Measurements from ENCODE around the gene MISP3. TPM values are rescaled to one million over a fixed set of nuclear protein-coding genes. Genes with fewer than 3 reads are reported as not detected.

MISP3 gene
- total RNA-seq, 1 donor from 2014 or later, result not detected

- Histone ChIP-seq H3K27ac (ENCODE audit: low read depth, low read length) (no peak overlapping the region), H3K4me1 (ENCODE audit: control insufficient read depth in 3 of 3, insufficient read depth in 3 of 3, low read length in 3 of 3) (peaks cover 0 to 8% (median 4%) of the 10 kb centered on the region in 3 donors), H3K36me3 (ENCODE audit: control insufficient read depth in 3 of 3, insufficient read depth in 3 of 3, low read length in 3 of 3) (no peaks in the 10 kb centered on the region), H3K9me3 (ENCODE audit: control insufficient read depth in 3 of 3, low read length in 3 of 3) (no peaks in the 10 kb centered on the region), H3K9ac (ENCODE audit: low read depth in 1 of 3, low read length in 3 of 3) (no peak overlapping the region), H3K4me3 (ENCODE audit: low read length in 3 of 3) (no peak overlapping the region), H3K27me3 (ENCODE audit: control insufficient read depth in 3 of 3, insufficient read depth in 3 of 3, low read length in 3 of 3) (peaks cover 40 to 49% (median 42%) of the 10 kb centered on the region in 3 donors)
Measured at GRCh38 chr19:14059652-14060155, 12.9 kb upstream of the MISP3 start.

DNA sequence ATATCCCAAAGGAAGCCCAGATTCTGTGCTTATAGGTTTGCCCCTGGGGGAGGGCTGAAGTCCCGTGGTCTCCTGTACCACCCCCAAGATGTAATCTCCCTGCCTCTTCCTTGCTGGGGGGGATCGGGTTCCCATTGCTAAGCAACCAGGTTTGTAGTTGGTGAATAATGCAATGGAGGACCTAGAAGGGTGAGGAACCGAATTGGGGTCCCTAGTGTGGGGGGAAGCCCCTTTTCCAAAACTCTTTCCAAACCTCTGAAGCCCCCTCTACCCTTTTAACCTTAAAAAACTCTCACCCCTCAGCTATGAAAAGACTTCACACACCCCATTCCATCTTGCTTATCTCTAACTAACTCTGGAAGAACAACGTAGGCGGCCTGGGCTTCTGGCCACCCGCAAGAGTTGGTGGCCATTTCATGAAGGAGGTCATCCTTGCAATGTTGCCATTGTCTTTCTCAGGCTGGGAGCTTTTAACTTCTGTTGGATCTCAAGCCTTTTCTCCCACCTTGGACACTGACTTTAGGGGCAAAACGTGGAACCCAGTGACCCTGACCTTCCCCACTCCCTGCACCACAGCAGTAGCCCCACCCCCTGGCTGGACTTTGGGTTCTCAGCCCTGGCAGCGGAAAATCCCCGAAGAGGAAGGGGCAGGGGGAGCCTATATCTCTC is 11.4 kb upstream of the MISP3 start:
- H3K4me1 ChIP-seq (ENCODE audit: control insufficient read depth in 3 of 3, insufficient read depth in 3 of 3, low read length in 3 of 3), result peaks cover 0 to 8% (median 4%) of the 10 kb centered on the region in 3 donors
- H3K27ac ChIP-seq (ENCODE audit: low read depth, low read length), result no peak overlapping the region
- H3K36me3 ChIP-seq (ENCODE audit: control insufficient read depth in 3 of 3, insufficient read depth in 3 of 3, low read length in 3 of 3), result no peaks in the 10 kb centered on the region
- H3K9me3 ChIP-seq (ENCODE audit: control insufficient read depth in 3 of 3, low read length in 3 of 3), result no peaks in the 10 kb centered on the region
- H3K4me3 ChIP-seq (ENCODE audit: low read length in 3 of 3), result no peak overlapping the region
- no peak overlapping the region for H3K9ac ChIP-seq (ENCODE audit: low read depth in 1 of 3, low read length in 3 of 3)
- peaks cover 36 to 44% (median 40%) of the 10 kb centered on the region in 3 donors for H3K27me3 ChIP-seq (ENCODE audit: control insufficient read depth in 3 of 3, insufficient read depth in 3 of 3, low read length in 3 of 3)

DNA sequence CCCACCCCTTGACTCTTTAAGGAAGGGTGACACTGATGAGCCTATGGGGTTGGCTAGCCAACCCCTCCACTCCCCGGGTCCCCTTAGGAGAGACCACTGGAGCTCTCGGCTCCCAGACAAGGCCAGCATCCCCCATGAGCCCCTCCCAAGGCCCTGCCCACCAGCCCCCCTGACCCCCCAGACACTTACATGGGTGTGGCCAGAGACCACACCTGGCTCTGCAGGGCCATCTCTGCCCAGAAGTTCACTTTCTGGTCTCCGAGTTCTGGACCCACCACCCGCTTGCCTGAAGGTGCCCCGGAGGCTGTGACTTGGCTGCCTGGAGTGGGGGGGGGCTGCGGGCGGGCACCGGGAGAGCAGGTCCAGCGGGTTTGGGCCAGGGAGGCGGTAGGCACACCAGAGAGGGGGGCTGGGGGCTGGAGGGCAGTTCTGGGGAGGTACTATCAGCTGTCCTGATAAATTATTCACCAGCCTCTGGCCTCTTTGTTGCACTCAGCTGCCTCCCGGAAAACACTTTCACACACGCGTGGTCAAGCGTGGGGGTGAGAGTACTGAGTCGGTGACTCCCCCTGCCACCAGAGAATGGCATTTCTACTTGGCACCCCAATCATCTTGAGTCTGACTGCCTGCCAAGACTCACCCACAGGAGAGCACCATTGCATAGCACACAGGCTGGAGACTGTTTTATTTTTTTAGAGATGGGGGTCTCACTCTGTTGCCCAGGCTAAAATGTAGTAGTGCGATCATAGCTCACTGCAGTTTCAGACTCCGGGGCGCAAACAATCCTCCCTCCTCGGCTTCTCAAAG is 10.6 kb upstream of the MISP3 start, which contains the start of gene PALM3:
TSS of gene PALM3 (minus strand) at position 326 of the 807 bp plus-strand sequence. CDS start at position 230, 96 bp downstream.
- Histone ChIP-seq H3K4me1 (ENCODE audit: control insufficient read depth in 3 of 3, insufficient read depth in 3 of 3, low read length in 3 of 3) (peaks cover 0 to 6% (median 4%) of the 10 kb centered on the region in 3 donors), H3K4me3 (ENCODE audit: low read length in 3 of 3) (no peak within 1 kb of the TSS), H3K27ac (ENCODE audit: low read depth, low read length) (no peak within 1 kb of the TSS), H3K36me3 (ENCODE audit: control insufficient read depth in 3 of 3, insufficient read depth in 3 of 3, low read length in 3 of 3) (no peaks in the 10 kb centered on the region), H3K9me3 (ENCODE audit: control insufficient read depth in 3 of 3, low read length in 3 of 3) (no peaks in the 10 kb centered on the region), H3K9ac (ENCODE audit: low read depth in 1 of 3, low read length in 3 of 3) (no peak within 1 kb of the TSS), H3K27me3 (ENCODE audit: control insufficient read depth in 3 of 3, insufficient read depth in 3 of 3, low read length in 3 of 3) (peaks cover 35 to 40% (median 38%) of the 10 kb centered on the region in 3 donors)

- peaks cover 35 to 40% (median 37%) of the 10 kb centered on the region in 3 donors for H3K27me3 ChIP-seq (ENCODE audit: control insufficient read depth in 3 of 3, insufficient read depth in 3 of 3, low read length in 3 of 3)
- H3K9me3 ChIP-seq (ENCODE audit: control insufficient read depth in 3 of 3, low read length in 3 of 3), result no peaks in the 10 kb centered on the region
- no peaks in the 10 kb centered on the region for H3K36me3 ChIP-seq (ENCODE audit: control insufficient read depth in 3 of 3, insufficient read depth in 3 of 3, low read length in 3 of 3)
- H3K4me3 ChIP-seq (ENCODE audit: low read length in 3 of 3), result no peak overlapping the region
- H3K27ac ChIP-seq (ENCODE audit: low read depth, low read length), result no peak overlapping the region
- peaks cover 0 to 5% (median 4%) of the 10 kb centered on the region in 3 donors for H3K4me1 ChIP-seq (ENCODE audit: control insufficient read depth in 3 of 3, insufficient read depth in 3 of 3, low read length in 3 of 3)
- no peak overlapping the region for H3K9ac ChIP-seq (ENCODE audit: low read depth in 1 of 3, low read length in 3 of 3)
Measured at GRCh38 chr19:14062558-14062855, 10.1 kb upstream of the MISP3 start.

DNA sequence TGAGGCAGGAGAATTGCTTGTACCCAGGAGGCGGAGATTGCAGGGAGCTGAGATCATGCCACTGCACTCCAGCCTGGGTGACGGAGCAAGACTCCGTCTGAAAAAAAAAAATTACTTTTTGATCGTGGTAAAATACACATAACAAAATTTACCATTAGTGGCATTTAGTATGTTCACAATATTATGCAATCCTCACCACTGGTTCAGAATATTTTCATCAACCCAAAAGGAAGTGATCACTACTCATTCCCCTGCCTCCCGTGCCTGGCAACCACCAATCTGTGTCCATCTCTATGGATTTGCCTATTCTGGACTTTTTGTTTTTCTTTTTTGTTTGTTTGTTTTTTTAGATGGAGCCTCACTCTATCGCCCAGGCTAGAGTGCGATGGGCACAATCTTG is 9.5 kb upstream of the MISP3 start:
- no peaks in the 10 kb centered on the region for H3K9me3 ChIP-seq (ENCODE audit: control insufficient read depth in 3 of 3, low read length in 3 of 3)
- H3K36me3 ChIP-seq (ENCODE audit: control insufficient read depth in 3 of 3, insufficient read depth in 3 of 3, low read length in 3 of 3), result no peaks in the 10 kb centered on the region
- no peak overlapping the region for H3K4me3 ChIP-seq (ENCODE audit: low read length in 3 of 3)
- H3K9ac ChIP-seq (ENCODE audit: low read depth in 1 of 3, low read length in 3 of 3), result no peak overlapping the region
- no peak overlapping the region for H3K27ac ChIP-seq (ENCODE audit: low read depth, low read length)
- H3K4me1 ChIP-seq (ENCODE audit: control insufficient read depth in 3 of 3, insufficient read depth in 3 of 3, low read length in 3 of 3), result peaks cover 0 to 3% (median 0%) of the 10 kb centered on the region in 3 donors
- H3K27me3 ChIP-seq (ENCODE audit: control insufficient read depth in 3 of 3, insufficient read depth in 3 of 3, low read length in 3 of 3), result peaks cover 31 to 37% (median 32%) of the 10 kb centered on the region in 3 donors

DNA sequence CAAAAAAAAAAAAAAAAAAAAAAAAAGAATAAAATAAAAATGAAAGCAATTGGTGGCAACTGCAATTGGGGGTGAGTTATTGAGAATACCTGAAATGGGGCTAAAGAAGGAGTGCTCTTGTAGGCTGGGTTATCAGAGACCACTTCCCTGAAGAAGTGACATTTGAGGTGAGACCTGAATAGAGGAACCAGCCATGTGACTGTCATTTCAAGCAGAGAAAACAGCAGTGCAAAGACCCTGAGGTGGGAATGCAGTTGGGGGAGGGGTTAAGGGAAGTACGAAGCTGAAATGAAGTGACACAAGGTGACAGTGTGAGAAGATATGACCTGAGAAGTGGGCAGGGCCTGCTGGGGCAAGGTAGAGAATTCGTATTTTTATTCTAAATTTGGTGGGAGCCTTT is 6.5 kb upstream of the MISP3 start:
- no peaks in the 10 kb centered on the region for H3K4me1 ChIP-seq (ENCODE audit: control insufficient read depth in 3 of 3, insufficient read depth in 3 of 3, low read length in 3 of 3)
- no peak overlapping the region for H3K4me3 ChIP-seq (ENCODE audit: low read length in 3 of 3)
- no peak overlapping the region for H3K27ac ChIP-seq (ENCODE audit: low read depth, low read length)
- no peak overlapping the region for H3K9ac ChIP-seq (ENCODE audit: low read depth in 1 of 3, low read length in 3 of 3)
- H3K36me3 ChIP-seq (ENCODE audit: control insufficient read depth in 3 of 3, insufficient read depth in 3 of 3, low read length in 3 of 3), result no peaks in the 10 kb centered on the region
- H3K9me3 ChIP-seq (ENCODE audit: control insufficient read depth in 3 of 3, low read length in 3 of 3), result no peaks in the 10 kb centered on the region
- H3K27me3 ChIP-seq (ENCODE audit: control insufficient read depth in 3 of 3, insufficient read depth in 3 of 3, low read length in 3 of 3), result peaks cover 4 to 10% (median 4%) of the 10 kb centered on the region in 3 donors

DNA sequence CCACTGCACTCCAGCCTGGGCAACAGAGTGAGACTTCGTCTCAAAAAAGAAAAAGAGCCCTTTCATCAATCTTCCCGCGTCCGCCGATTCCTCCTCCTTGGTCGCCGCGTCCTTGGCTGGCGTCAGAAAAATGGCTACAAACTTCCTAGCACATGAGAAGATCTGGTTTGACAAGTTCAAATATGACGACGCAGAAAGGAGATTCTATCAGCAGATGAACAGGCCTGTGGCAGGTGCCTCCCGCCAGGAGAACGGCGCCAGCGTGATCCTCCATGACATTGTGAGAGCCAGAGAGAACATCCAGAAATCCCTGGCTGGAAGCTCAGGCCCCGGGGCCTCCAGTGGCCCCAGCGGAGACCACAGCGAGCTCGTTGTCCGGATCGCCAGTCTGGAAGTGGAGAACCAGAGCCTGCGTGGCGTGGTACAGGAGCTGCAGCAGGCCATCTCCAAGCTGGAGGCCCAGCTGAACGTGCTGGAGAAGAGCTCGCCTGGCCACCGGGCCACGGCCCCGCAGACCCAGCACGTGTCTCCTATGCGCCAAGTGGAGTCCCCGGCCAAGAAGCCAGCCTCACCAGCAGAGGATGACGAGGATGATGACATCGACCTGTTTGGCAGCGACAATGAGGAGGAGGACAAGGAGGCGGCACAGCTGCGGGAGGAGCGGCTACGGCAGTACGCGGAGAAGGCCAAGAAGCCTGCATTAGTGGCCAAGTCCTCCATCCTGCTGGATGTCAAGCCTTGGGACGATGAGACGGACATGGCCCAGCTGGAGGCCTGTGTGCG is 2.1 kb upstream of the MISP3 start:
- Histone ChIP-seq H3K9me3 (ENCODE audit: control insufficient read depth in 3 of 3, low read length in 3 of 3) (no peaks in the 10 kb centered on the region), H3K36me3 (ENCODE audit: control insufficient read depth in 3 of 3, insufficient read depth in 3 of 3, low read length in 3 of 3) (no peaks in the 10 kb centered on the region), H3K9ac (ENCODE audit: low read depth in 1 of 3, low read length in 3 of 3) (no peak overlapping the region), H3K4me1 (ENCODE audit: control insufficient read depth in 3 of 3, insufficient read depth in 3 of 3, low read length in 3 of 3) (peaks cover 25 to 34% (median 32%) of the 10 kb centered on the region in 3 donors), H3K27me3 (ENCODE audit: control insufficient read depth in 3 of 3, insufficient read depth in 3 of 3, low read length in 3 of 3) (no peaks in the 10 kb centered on the region), H3K4me3 (ENCODE audit: low read length in 3 of 3) (no peak overlapping the region), H3K27ac (ENCODE audit: low read depth, low read length) (no peak overlapping the region)

DNA sequence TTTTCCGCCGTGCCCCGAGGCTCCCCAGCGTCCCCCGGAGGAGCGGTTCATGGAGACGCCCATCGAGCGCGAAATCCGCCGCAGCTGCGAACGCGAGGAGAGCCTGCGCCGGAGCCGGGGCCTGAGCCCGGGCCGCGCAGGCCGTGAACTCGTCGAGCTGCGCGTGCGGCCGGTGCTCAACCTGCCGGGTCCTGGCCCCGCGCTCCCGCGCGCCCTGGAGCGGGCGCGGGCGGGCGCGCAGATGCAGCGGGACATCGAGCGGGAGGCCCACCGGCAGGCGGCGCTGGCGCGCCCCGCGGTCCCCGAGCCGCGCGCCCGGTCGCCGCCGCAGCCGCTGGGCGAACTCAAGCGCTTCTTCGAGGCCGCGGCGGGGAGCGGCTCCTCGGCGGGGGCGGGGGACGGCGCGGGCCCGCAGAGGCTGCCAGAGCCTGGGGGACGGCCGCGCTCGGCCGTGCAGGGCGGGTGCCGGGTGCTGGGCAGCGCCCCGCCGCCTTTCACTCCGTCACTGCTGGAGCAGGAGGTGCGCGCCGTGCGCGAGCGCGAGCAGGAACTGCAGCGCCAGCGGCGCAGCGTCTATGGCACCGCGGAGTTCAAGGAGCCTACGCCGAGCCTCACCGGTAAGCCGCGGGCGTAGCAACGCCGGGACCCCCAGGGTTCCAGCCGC is 807 bp downstream of the MISP3 start:
- peak overlapping the region; percentile 83 for H3K27ac ChIP-seq (ENCODE audit: low read depth, low read length)
- H3K36me3 ChIP-seq (ENCODE audit: control insufficient read depth in 3 of 3, insufficient read depth in 3 of 3, low read length in 3 of 3), result no peaks in the 10 kb centered on the region
- H3K9me3 ChIP-seq (ENCODE audit: control insufficient read depth in 3 of 3, low read length in 3 of 3), result no peaks in the 10 kb centered on the region
- no peaks in the 10 kb centered on the region for H3K27me3 ChIP-seq (ENCODE audit: control insufficient read depth in 3 of 3, insufficient read depth in 3 of 3, low read length in 3 of 3)
- peak overlapping the region; percentile 88 to 89 (median 89) for H3K9ac ChIP-seq (ENCODE audit: low read depth in 1 of 3, low read length in 3 of 3)
- peaks cover 27 to 35% (median 32%) of the 10 kb centered on the region in 3 donors for H3K4me1 ChIP-seq (ENCODE audit: control insufficient read depth in 3 of 3, insufficient read depth in 3 of 3, low read length in 3 of 3)
- peak overlapping the region; percentile 83 to 84 (median 83) for H3K4me3 ChIP-seq (ENCODE audit: low read length in 3 of 3)

Measured in skeletal muscle tissue (tissue), 4 donors.